IMR-90 (cell line): ENCODE measurements around the gene STX11. TPM values are rescaled to one million over a fixed set of nuclear protein-coding genes. Genes with fewer than 3 reads are reported as not detected.
A peak's percentile ranks its signal among the peaks of the same experiment; 100 is the strongest.

Experiments used
- ATAC-seq: fragments of 200-7000 bp; cut with Tn5 transposase; 2 replicates; pipeline ENCODE4 v1.9.1; 2020; ENCODE audit warnings: low read depth, mild to moderate bottlenecking, moderate library complexity
- BruUV-seq: library from RNA; stranded (reverse); fragments of 400-500 nt; replicated peaks from 2 replicates; lab custom pipeline; 2021; lab: Mats Ljungman, UMichigan
- CTCF ChIA-PET: fragments of 300-600 bp; formaldehyde crosslinking; extraction: SDS; loops from one replicate; lab custom pipeline; 2021; ENCODE audit warnings: antibody characterized with exemption; lab: Yijun Ruan, JAX
- POLR2A ChIA-PET: fragments of 300-600 bp; sonication (Branson Sonifier 250); formaldehyde crosslinking; loops from one replicate; lab custom pipeline; 2022; ENCODE audit warnings: antibody characterized with exemption; ENCODE audit not compliant: unreplicated experiment; lab: Charles Lee
- DNase-seq: peaks from one replicate; pipeline ENCODE4 v3.0.0; 2013
- H2AFZ ChIP-seq: replicated peaks from 2 replicates; pipeline ENCODE3; 2013; ENCODE audit warnings: low read length, mild to moderate bottlenecking; ENCODE audit not compliant: poor library complexity
- H2AK5ac ChIP-seq: 2 replicates; pipeline ENCODE4 v1.6.1; 2013; ENCODE audit warnings: low read depth, low read length, inconsistent platforms
- H2AK9ac ChIP-seq: replicated peaks from 2 replicates; pipeline ENCODE3; 2013; ENCODE audit warnings: mild to moderate bottlenecking, low read depth, low read length, moderate library complexity; ENCODE audit not compliant: poor library complexity
- H2BK120ac ChIP-seq: 2 replicates; pipeline ENCODE4 v1.6.1; 2013; ENCODE audit warnings: low read depth, low read length, inconsistent platforms
- H2BK15ac ChIP-seq: 3 replicates; pipeline ENCODE4 v1.6.1; 2013; ENCODE audit warnings: low read depth, low read length, inconsistent platforms
- H2BK20ac ChIP-seq: 2 replicates; pipeline ENCODE4 v1.6.1; 2013; ENCODE audit warnings: low read depth, mild to moderate bottlenecking, inconsistent platforms, low read length, moderate library complexity
- H2BK5ac ChIP-seq: 2 replicates; pipeline ENCODE4 v1.6.1; 2013; ENCODE audit warnings: mild to moderate bottlenecking, low read depth, low read length, inconsistent platforms; ENCODE audit not compliant: poor library complexity, severe bottlenecking
- H3K14ac ChIP-seq: replicated peaks from 2 replicates; pipeline ENCODE4 v1.6.1; 2013; ENCODE audit warnings: low read depth, low read length, inconsistent platforms
- H3K18ac ChIP-seq: 2 replicates; pipeline ENCODE4 v1.6.1; 2013; ENCODE audit warnings: low read depth, low read length, control low read depth
- H3K23ac ChIP-seq: 2 replicates; pipeline ENCODE4 v1.6.1; 2013; ENCODE audit warnings: low read depth, low read length, inconsistent platforms
- H3K27ac ChIP-seq: 2 replicates; pipeline ENCODE4 v1.5.1; 2013; ENCODE audit warnings: mild to moderate bottlenecking, control low read depth, low read length; ENCODE audit not compliant: insufficient read depth
- H3K27me3 ChIP-seq: 2 replicates; pipeline ENCODE4 v1.6.1; 2013; ENCODE audit warnings: low read length; ENCODE audit not compliant: control insufficient read depth, insufficient read depth
- H3K36me3 ChIP-seq: 2 replicates; pipeline ENCODE4 v1.6.1; 2013; ENCODE audit warnings: low read length, mixed read lengths; ENCODE audit not compliant: control insufficient read depth, insufficient read depth
- H3K4ac ChIP-seq: 2 replicates; pipeline ENCODE4 v1.6.1; 2013; ENCODE audit warnings: low read depth, low read length, inconsistent platforms
- H3K4me1 ChIP-seq: 2 replicates; pipeline ENCODE4 v1.6.1; 2013; ENCODE audit warnings: low read length, mixed read lengths; ENCODE audit not compliant: control insufficient read depth, insufficient read depth
- H3K4me2 ChIP-seq: 2 replicates; pipeline ENCODE4 v1.6.1; 2013; ENCODE audit warnings: low read depth, mild to moderate bottlenecking, control low read depth, low read length, moderate library complexity
- H3K4me3 ChIP-seq: 2 replicates; pipeline ENCODE4 v1.5.1; 2013; ENCODE audit warnings: low read depth, mild to moderate bottlenecking, control low read depth, low read length, moderate library complexity; ENCODE audit not compliant: insufficient read depth
- H3K56ac ChIP-seq: 2 replicates; pipeline ENCODE4 v1.6.1; 2013; ENCODE audit warnings: low read length, inconsistent platforms; ENCODE audit not compliant: insufficient read depth; ENCODE audit errors: extremely low read depth
- H3K79me1 ChIP-seq, 2 experiments: 2 replicates each; pipeline ENCODE4 v1.6.1; 2013; ENCODE audit warnings: low read length in 2 of 2, inconsistent platforms in 1 of 2, low read depth in 1 of 2
- H3K9ac ChIP-seq: 2 replicates; pipeline ENCODE4 v1.6.1; 2013; ENCODE audit warnings: low read depth, low read length, control low read depth
- H3K9me1 ChIP-seq: 2 replicates; pipeline ENCODE4 v1.6.1; 2013; ENCODE audit warnings: low read length, inconsistent platforms; ENCODE audit not compliant: insufficient read depth
- H3K9me3 ChIP-seq: 2 replicates; pipeline ENCODE4 v1.6.1; 2013; ENCODE audit warnings: low read length; ENCODE audit not compliant: control insufficient read depth, insufficient read depth
- H4K20me1 ChIP-seq: 2 replicates; pipeline ENCODE4 v1.6.1; 2013; ENCODE audit warnings: low read length, inconsistent platforms; ENCODE audit not compliant: insufficient read depth
- H4K5ac ChIP-seq: 2 replicates; pipeline ENCODE4 v1.6.1; 2013; ENCODE audit warnings: mild to moderate bottlenecking, low read depth, low read length, control low read depth
- H4K8ac ChIP-seq, 2 experiments: 2 replicates each; pipeline ENCODE4 v1.6.1; 2013; ENCODE audit warnings: low read depth in 2 of 2, low read length in 2 of 2, control low read depth in 1 of 2, inconsistent platforms in 1 of 2
- H4K91ac ChIP-seq: 2 replicates; pipeline ENCODE4 v1.6.1; 2013; ENCODE audit warnings: low read depth, low read length, inconsistent platforms; ENCODE audit not compliant: insufficient read depth
- BHLHE40 ChIP-seq: fragments of 150-350 bp; IDR thresholded peaks from 2 replicates; pipeline ENCODE4 v1.6.1; 2016; ENCODE audit warnings: mild to moderate bottlenecking, low read depth, low read length
- CEBPB ChIP-seq: IDR thresholded peaks from 2 replicates; pipeline ENCODE4 v1.6.1; 2012; ENCODE audit warnings: low read depth, low read length, improper control_type of control experiment
- CTCF ChIP-seq: conservative IDR thresholded peaks from 2 replicates; pipeline ENCODE4 v1.5.1; 2012; ENCODE audit warnings: mild to moderate bottlenecking, low read depth, low read length, improper control_type of control experiment
- ELK1 ChIP-seq: fragments of 150-350 bp; IDR thresholded peaks from 2 replicates; pipeline ENCODE4 v1.6.1; 2016; ENCODE audit warnings: low read depth, mild to moderate bottlenecking, low read length, moderate library complexity, borderline replicate concordance
- FOS ChIP-seq: fragments of 150-350 bp; IDR thresholded peaks from 2 replicates; pipeline ENCODE4 v1.6.1; 2016; ENCODE audit warnings: low read depth, low read length
- MAFK ChIP-seq: IDR thresholded peaks from 2 replicates; pipeline ENCODE4 v1.6.1; 2012; ENCODE audit warnings: low read depth, low read length, improper control_type of control experiment
- MXI1 ChIP-seq: IDR thresholded peaks from 2 replicates; pipeline ENCODE4 v1.6.1; 2012; ENCODE audit warnings: low read depth, mild to moderate bottlenecking, low read length, moderate library complexity, borderline replicate concordance
- NFE2L2 ChIP-seq: fragments of 150-350 bp; IDR thresholded peaks from 2 replicates; pipeline ENCODE4 v1.6.1; 2016; ENCODE audit warnings: low read depth, mild to moderate bottlenecking, low read length
- POLR2A ChIP-seq: IDR thresholded peaks from 2 replicates; pipeline ENCODE4 v1.6.1; 2012; ENCODE audit warnings: mild to moderate bottlenecking, low read depth, low read length
- RAD21 ChIP-seq: IDR thresholded peaks from 2 replicates; pipeline ENCODE4 v1.6.1; 2012; ENCODE audit warnings: low read length, improper control_type of control experiment
- RCOR1 ChIP-seq: IDR thresholded peaks from 2 replicates; pipeline ENCODE4 v1.6.1; 2012; ENCODE audit warnings: mild to moderate bottlenecking, low read length, improper control_type of control experiment; ENCODE audit not compliant: insufficient replicate concordance
- RFX5 ChIP-seq: IDR thresholded peaks from 2 replicates; pipeline ENCODE4 v1.8.0; 2012; ENCODE audit warnings: low read depth, mild to moderate bottlenecking, low read length, moderate library complexity
- SMC3 ChIP-seq: fragments of 150-350 bp; IDR thresholded peaks from 2 replicates; pipeline ENCODE4 v1.6.1; 2016; ENCODE audit warnings: low read depth, mild to moderate bottlenecking, antibody characterized with exemption, low read length, moderate library complexity
- WGBS, 2 experiments: methylation state at CpG; one replicate each; pipeline versions ENCODE4 v1.1.5 to v1.1.7; 2013; ENCODE audit warnings: missing lambda C conversion rate in 2 of 2; ENCODE audit not compliant: insufficient read length in 1 of 2; ENCODE audit errors: extremely low coverage in 2 of 2; 5-methylcytosine and 5-hydroxymethylcytosine counted together
- dilution Hi-C: fragments of 300-500 bp; cut with HindIII; formaldehyde crosslinking; loops from one replicate; pipeline ENCODE4 v1.14.3; 2018; ENCODE audit warnings: low sequenced_read_pairs; ENCODE audit not compliant: unreplicated experiment
- in situ Hi-C: fragments of 300-500 bp; cut with MboI; formaldehyde crosslinking; loops from 3 replicates; pipeline ENCODE4 v1.14.3; 2019; ENCODE audit warnings: low sequenced_read_pairs, inconsistent platforms, mixed read lengths
- intact Hi-C: fragments of 100-400 bp; cut with micrococcal nuclease; formaldehyde crosslinking; loops from 2 replicates; pipeline ENCODE4 v1.10.0; 2022
- polyA plus RNA-seq, 3 experiments: library from polyadenylated mRNA; depleted of rRNA; stranded (reverse); fragments of >200 nt; gene quantifications; 2 replicates each; pipeline ENCODE4 v1.2.3, GENCODE V29; 2012; ENCODE audit warnings: low replicate concordance in 1 of 3
- total RNA-seq: library from RNA; depleted of rRNA; stranded (reverse); fragments of >200 nt; gene quantifications from 2 replicates; pipeline ENCODE4 v1.2.3, GENCODE V29; 2012

STX11 gene
- total and polyA plus RNA-seq, 2 of the 4 experiments (the other 2 are of a cell fraction): 0.54 to 0.68 TPM

- no peaks in the 10 kb centered on the region for H3K9me3 ChIP-seq
- H3K4me2 ChIP-seq: no peak overlapping the region
- ChIA-PET POLR2A (no interaction called here), CTCF (no interaction called here)
- H3K36me3 ChIP-seq: no peaks in the 10 kb centered on the region
- dilution Hi-C loops (no loop called here), in situ Hi-C loops (no loop called here), intact Hi-C loops (no loop called here)
- H2BK120ac ChIP-seq: peak overlapping the region; percentile 69; the same call in 1 of the 2 replicates
- H4K8ac ChIP-seq: peak overlapping the region in 1 of 2 experiments; percentile 68; a peak in 1 of 4 replicates
- H3K56ac ChIP-seq: no peak overlapping the region
- DNase-seq (no peak), ATAC-seq (no peak)
- no peak overlapping the region for H3K18ac ChIP-seq
- no peaks in the 10 kb centered on the region for H3K27me3 ChIP-seq
- no peaks in the 10 kb centered on the region for H3K79me1 ChIP-seq
- 0 out of 2 replicates have a peak overlapping the region, but pooled peaks have one; percentile 23 for H2AK5ac ChIP-seq
- peak overlapping the region; percentile 57; the same call in 1 of the 2 replicates for H4K91ac ChIP-seq
- peak overlapping the region; percentile 68 for H3K14ac ChIP-seq
- no peak overlapping the region for H3K4me3 ChIP-seq
- no TSS peak for BruUV-seq
- no peak for TF ChIP-seq RFX5
- no peak for TF ChIP-seq BHLHE40
- no peak for TF ChIP-seq NFE2L2
- no peak for TF ChIP-seq MAFK
- no peak for TF ChIP-seq RAD21
- no peak for TF ChIP-seq CTCF
- no peak for TF ChIP-seq ELK1
- no peak for TF ChIP-seq CEBPB
- no peak for TF ChIP-seq RCOR1
- TF ChIP-seq FOS: no peak
- no peak for TF ChIP-seq POLR2A
- no peak for TF ChIP-seq SMC3
- no peak for TF ChIP-seq MXI1
- no peak overlapping the region for H2BK5ac ChIP-seq
- H2AK9ac ChIP-seq: no peak overlapping the region
- peak overlapping the region; percentile 45; the same call in 1 of the 2 replicates for H3K23ac ChIP-seq
- H2BK20ac ChIP-seq: peak overlapping the region; percentile 45
- H3K9me1 ChIP-seq: peaks cover 5% of the 10 kb centered on the region; the same call in 1 of the 2 replicates
- H3K4ac ChIP-seq: peak overlapping the region; percentile 48
- H2BK15ac ChIP-seq: no peak overlapping the region; the same call in 1 of the 3 replicates
- 0 out of 2 replicates have a peak, but pooled peaks cover 2% of the 10 kb centered on the region for H3K4me1 ChIP-seq
- 100% methylated on average over 1 of the region's 3 CpGs; no CpG with 5 or more reads in 1 of the 2 experiments for WGBS, 2 experiments
- H3K27ac ChIP-seq: no peak overlapping the region
- H4K20me1 ChIP-seq: no peaks in the 10 kb centered on the region
- H3K9ac ChIP-seq: no peak overlapping the region
- H2AFZ ChIP-seq: no peak overlapping the region
- no peak overlapping the region for H4K5ac ChIP-seq
These were observed 6.7 kb downstream of the STX11 start for GRCh38 chr6:144156991-144157390.
